ENCODE data around the gene XK.

GRCh38 chrX:37651921-37652452, 33.6 kb upstream of the XK start:
- TF ChIP-seq POLR2AphosphoS5 (IDR thresholded peaks at IDR 0.05), result no peak
- no peak for TF ChIP-seq POLR2A (IDR thresholded peaks at IDR 0.05)
- TF ChIP-seq CTCF (IDR thresholded peaks at IDR 0.05), result no peak
- no peak for TF ChIP-seq EP300 (IDR thresholded peaks at IDR 0.05)

Measured in gastroesophageal sphincter (tissue), 3 donors.